GM15510 (cell line): ENCODE measurements around the gene TMEM151B.

Source experiments
- POLR2A ChIP-seq: IDR thresholded peaks from 3 replicates; pipeline ENCODE4 v1.6.1; 2011; ENCODE audit warnings: borderline replicate concordance; ENCODE audit not compliant: insufficient read length; ENCODE audit errors: extremely low read depth

TMEM151B gene

GRCh38 chr6:44298055-44298803, 28.0 kb downstream of the TMEM151B start:
- no peak for TF ChIP-seq POLR2A

- TF ChIP-seq POLR2A = no peak
These were observed 28.6 kb downstream of the TMEM151B start for GRCh38 chr6:44298864-44299263.

- TF ChIP-seq POLR2A = no peak
These were observed 30.1 kb downstream of the TMEM151B start for GRCh38 chr6:44300292-44300823.

GRCh38 chr6:44301106-44301505, 30.9 kb downstream of the TMEM151B start:
- no peak for TF ChIP-seq POLR2A

- TF ChIP-seq POLR2A = no peak
These were observed 31.7 kb downstream of the TMEM151B start for GRCh38 chr6:44301782-44302564.

GRCh38 chr6:44302856-44303255, 32.6 kb downstream of the TMEM151B start:
- TF ChIP-seq POLR2A = no peak

- no peak for TF ChIP-seq POLR2A
These were observed 33.6 kb downstream of the TMEM151B start for GRCh38 chr6:44303842-44304241.

GRCh38 chr6:44304282-44305199, 34.3 kb downstream of the TMEM151B start:
- TF ChIP-seq POLR2A = no peak

- TF ChIP-seq POLR2A = no peak
These were observed 35.0 kb downstream of the TMEM151B start for GRCh38 chr6:44305200-44305725.

GRCh38 chr6:44306710-44307109, 36.5 kb downstream of the TMEM151B start:
- TF ChIP-seq POLR2A = no peak

- no peak for TF ChIP-seq POLR2A
These were observed 37.0 kb downstream of the TMEM151B start for GRCh38 chr6:44307217-44307616.

GRCh38 chr6:44309092-44309491, 38.8 kb downstream of the TMEM151B start:
- no peak for TF ChIP-seq POLR2A

GRCh38 chr6:44309631-44310030, 39.4 kb downstream of the TMEM151B start:
- no peak for TF ChIP-seq POLR2A

GRCh38 chr6:44310241-44310640, 40.0 kb downstream of the TMEM151B start:
- no peak for TF ChIP-seq POLR2A

GRCh38 chr6:44311304-44311703, 41.1 kb downstream of the TMEM151B start:
- no peak for TF ChIP-seq POLR2A

- no peak for TF ChIP-seq POLR2A
These were observed 41.5 kb downstream of the TMEM151B start for GRCh38 chr6:44311767-44312166.
